Thyroid gland (tissue), 4 donors: ENCODE data around the gene FGR. TPM values are rescaled to one million over a fixed set of nuclear protein-coding genes. Genes with fewer than 3 reads are reported as not detected.
A peak's percentile ranks its signal among the peaks of the same experiment; 100 is the strongest.

Source experiments
- DNase-seq, 2 donors: peaks; one replicate each; pipeline ENCODE4 v3.0.0-alpha.2; 2019
- H3K27ac ChIP-seq, 3 donors: fragments of 200-600 bp; sonication (generic); 1 replicate in 2 of 3; 2 replicates in 1 of 3; pipeline ENCODE4 v1.5.1; 2016 to 2019; ENCODE audit warnings: mild to moderate bottlenecking in 1 of 3, moderate library complexity in 1 of 3
- H3K27me3 ChIP-seq: fragments of 200-600 bp; sonication (generic); one replicate; pipeline ENCODE4 v1.5.1; 2019
- H3K36me3 ChIP-seq, 2 donors: fragments of 200-600 bp; sonication (generic); one replicate each; pipeline ENCODE4 v1.5.1; 2016 to 2019
- H3K4me1 ChIP-seq, 2 donors: fragments of 200-600 bp; sonication (generic); one replicate each; pipeline ENCODE4 v1.5.1; 2017 to 2019
- H3K4me3 ChIP-seq, 3 donors: fragments of 200-600 bp; sonication (generic); replicated peaks in 1 of 3; 1 replicate in 2 of 3; 2 replicates in 1 of 3; pipeline ENCODE4 v1.5.1; 2016; ENCODE audit warnings: mild to moderate bottlenecking in 1 of 3
- H3K9me3 ChIP-seq: fragments of 200-600 bp; sonication (generic); one replicate; pipeline ENCODE4 v1.5.1; 2017
- POLR2A ChIP-seq, 2 donors: fragments of 450-650 bp; IDR thresholded peaks; one replicate each; pipeline ENCODE4 v1.6.1; 2017; ENCODE audit warnings: antibody characterized with exemption in 2 of 2, mild to moderate bottlenecking in 2 of 2, moderate library complexity in 1 of 2
- WGBS, 2 donors: methylation state at CpG; one replicate each; pipeline ENCODE4 v1.1.5; 2017; 5-methylcytosine and 5-hydroxymethylcytosine counted together
- intact Hi-C: fragments of 100-400 bp; cut with DNase I; formaldehyde crosslinking; loops from one replicate; pipeline ENCODE4 v1.15.1; 2023
- small RNA-seq: library from RNA; depleted of rRNA; stranded (forward); fragments of <200 nt; gene quantifications from one replicate; pipeline ENCODE3, GENCODE V24; 2016
- total RNA-seq, 4 donors: library from RNA; depleted of rRNA; stranded (reverse); fragments of >200 nt; gene quantifications; one replicate each; pipeline ENCODE4 v1.2.3, GENCODE V29; 2016
- TF ChIP-seq, protein P1 (sequence below), 6 experiments: fragments of 200-600 bp in 3 of 6; fragments of 450-650 bp in 3 of 6; sonication (generic) in 3 of 6; IDR thresholded peaks; one replicate each; pipeline ENCODE4 v1.5.1; 2016 to 2019; ENCODE audit warnings: antibody characterized with exemption in 6 of 6, mild to moderate bottlenecking in 2 of 6, inconsistent platforms in 1 of 6, moderate library complexity in 1 of 6

The FGR gene
- total RNA-seq, 4 donors from 2014 or later: 4.6 to 7.1 (median 6.4) TPM

DNA sequence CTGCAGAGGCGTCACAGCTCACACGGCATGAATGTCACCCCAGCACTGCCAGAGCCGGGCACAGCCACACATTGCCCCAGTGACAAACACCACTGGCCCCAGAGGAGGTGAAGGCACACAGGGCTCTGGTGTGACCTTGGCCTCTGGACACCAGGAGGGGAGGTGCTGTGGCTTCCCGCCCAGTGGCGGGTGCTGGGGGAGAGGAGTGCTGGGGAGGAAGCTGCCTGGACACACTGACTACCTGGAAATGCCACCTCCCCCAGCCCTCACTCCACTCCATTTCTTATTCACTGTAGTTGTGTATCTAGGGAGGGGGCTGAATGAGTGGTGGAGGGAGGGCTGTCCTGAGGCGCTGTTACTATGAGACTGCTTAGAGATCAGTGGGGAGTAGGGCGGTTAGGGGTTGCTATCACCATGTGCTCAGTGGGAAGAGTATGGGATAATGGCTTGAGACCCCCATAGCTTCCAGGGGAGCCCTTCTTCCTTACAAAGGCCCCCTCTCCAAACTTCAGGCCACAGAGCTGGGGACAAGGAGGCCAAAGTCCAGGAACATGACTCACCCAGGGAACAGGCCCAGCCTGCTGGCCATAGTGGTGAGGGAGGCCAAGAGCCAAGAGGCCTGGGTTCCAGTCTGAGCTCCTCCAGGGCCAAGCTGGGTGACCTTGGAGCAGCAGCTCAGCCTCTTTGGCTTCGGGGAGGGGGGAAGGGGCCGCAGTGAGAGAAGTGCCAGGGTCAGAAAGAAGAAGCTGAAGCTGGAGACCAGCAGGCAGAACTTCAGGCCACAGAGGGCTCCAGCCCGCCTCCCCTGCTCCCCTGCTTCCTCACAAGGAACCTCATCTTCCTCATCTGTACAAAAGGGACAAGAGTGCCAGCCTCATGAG, 71.2 kb downstream of the FGR start:
- H3K9me3 ChIP-seq: no peaks in the 10 kb centered on the region
- DNase-seq: peak; percentile 76 to 80
- no peak overlapping the region for H3K4me3 ChIP-seq
- H3K4me1 ChIP-seq: peaks cover 77 to 88% of the 10 kb centered on the region in 2 donors
- peak overlapping the region; percentile 61 to 91 (median 84) for H3K27ac ChIP-seq
- 37 to 46% methylated on average over 10 of the region's 10 CpGs for WGBS, 2 donors
- intact Hi-C loops: no loop called here
- H3K36me3 ChIP-seq: no peaks in the 10 kb centered on the region
- no peaks in the 10 kb centered on the region for H3K27me3 ChIP-seq
- TF ChIP-seq, protein P1, sequence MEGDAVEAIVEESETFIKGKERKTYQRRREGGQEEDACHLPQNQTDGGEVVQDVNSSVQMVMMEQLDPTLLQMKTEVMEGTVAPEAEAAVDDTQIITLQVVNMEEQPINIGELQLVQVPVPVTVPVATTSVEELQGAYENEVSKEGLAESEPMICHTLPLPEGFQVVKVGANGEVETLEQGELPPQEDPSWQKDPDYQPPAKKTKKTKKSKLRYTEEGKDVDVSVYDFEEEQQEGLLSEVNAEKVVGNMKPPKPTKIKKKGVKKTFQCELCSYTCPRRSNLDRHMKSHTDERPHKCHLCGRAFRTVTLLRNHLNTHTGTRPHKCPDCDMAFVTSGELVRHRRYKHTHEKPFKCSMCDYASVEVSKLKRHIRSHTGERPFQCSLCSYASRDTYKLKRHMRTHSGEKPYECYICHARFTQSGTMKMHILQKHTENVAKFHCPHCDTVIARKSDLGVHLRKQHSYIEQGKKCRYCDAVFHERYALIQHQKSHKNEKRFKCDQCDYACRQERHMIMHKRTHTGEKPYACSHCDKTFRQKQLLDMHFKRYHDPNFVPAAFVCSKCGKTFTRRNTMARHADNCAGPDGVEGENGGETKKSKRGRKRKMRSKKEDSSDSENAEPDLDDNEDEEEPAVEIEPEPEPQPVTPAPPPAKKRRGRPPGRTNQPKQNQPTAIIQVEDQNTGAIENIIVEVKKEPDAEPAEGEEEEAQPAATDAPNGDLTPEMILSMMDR (IDR thresholded peaks at IDR 0.05): no peak
- peak in 1 of 2 donors; percentile 19 for TF ChIP-seq POLR2A (IDR thresholded peaks at IDR 0.05)

DNA sequence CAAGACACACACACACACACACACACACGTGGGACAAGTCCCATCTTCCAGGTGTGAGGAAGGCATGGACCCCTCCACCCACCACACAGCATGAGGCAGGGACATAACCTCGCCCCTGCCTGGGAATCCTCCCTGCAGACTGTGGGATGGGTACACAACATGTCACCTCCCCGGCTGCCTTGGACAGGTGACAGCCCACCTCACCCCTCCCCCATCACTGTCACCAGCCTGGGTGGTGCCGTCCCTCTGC, 71.7 kb downstream of the FGR start:
- H3K27ac ChIP-seq: peak overlapping the region; percentile 61 to 91 (median 84)
- intact Hi-C loops: no loop called here
- H3K9me3 ChIP-seq: no peaks in the 10 kb centered on the region
- H3K27me3 ChIP-seq: no peaks in the 10 kb centered on the region
- peaks cover 77 to 84% of the 10 kb centered on the region in 2 donors for H3K4me1 ChIP-seq
- H3K36me3 ChIP-seq: peaks cover 0 to 3% of the 10 kb centered on the region in 2 donors
- WGBS, 2 donors: 13 to 59% methylated on average over 1 to 3 of the region's 4 CpGs
- no peak for TF ChIP-seq POLR2A (IDR thresholded peaks at IDR 0.05)
- TF ChIP-seq, protein P1 (IDR thresholded peaks at IDR 0.05): no peak
- DNase-seq: no peak
- no peak overlapping the region for H3K4me3 ChIP-seq

DNA sequence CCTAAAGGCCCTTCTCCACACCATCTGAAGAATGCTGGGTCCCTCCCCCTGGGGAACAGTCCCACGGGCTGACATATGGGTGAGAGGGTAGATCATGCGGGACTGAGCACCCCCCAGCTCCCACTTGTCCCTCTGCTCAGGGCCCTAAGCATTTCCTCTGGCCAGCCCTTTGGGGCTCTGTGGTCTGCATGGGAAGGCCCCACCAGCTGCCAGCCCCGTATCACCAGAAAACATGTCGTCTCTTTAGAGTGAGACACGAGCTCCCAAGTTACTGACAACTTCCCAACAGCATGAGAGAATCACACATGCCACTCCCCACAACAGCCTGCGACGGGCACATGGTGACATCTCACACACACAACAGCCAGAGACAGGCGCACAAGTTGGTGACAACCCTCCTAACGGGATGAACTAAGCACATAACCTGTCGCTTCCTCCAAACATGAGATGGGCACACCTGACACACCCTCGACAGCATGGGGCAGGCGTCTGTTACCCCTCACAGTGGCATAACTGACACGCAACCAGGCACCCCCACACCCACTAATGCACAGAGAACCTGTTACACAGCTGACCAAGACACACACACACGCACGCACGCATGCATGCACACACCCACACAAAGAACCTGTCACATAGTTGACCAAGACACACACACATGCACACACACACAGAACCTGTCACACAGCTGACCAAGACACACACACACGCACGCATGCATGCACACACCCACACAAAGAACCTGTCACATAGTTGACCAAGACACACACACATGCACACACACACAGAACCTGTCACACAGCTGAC, 72.2 kb downstream of the FGR start:
- no peak for DNase-seq
- Histone ChIP-seq H3K27me3 (no peaks in the 10 kb centered on the region), H3K9me3 (no peaks in the 10 kb centered on the region), H3K27ac (peak overlapping the region; percentile 64 to 91 (median 84)), H3K4me1 (peaks cover 73 to 84% of the 10 kb centered on the region in 2 donors), H3K36me3 (peaks cover 0 to 4% of the 10 kb centered on the region in 2 donors), H3K4me3 (no peak overlapping the region)
- TF ChIP-seq, protein P1 (IDR thresholded peaks at IDR 0.05): no peak
- no peak for TF ChIP-seq POLR2A (IDR thresholded peaks at IDR 0.05)
- 74 to 82% methylated on average over 11 to 18 of the region's 18 CpGs for WGBS, 2 donors
- intact Hi-C loops: no loop called here

Small RNAs within 50 kb of the gene (small RNA-seq; reads per million reads assigned to genes)
- 0.47 reads per million for gene AL031729.1
- gene RNU6-949P: not detected

Other genes starting within 250 kb of the FGR start
- 1 to 10 TPM in 1 of 4 donors, under 1 TPM in 3; 0.11 to 2.1 (median 0.60) TPM for gene GPR3, start 242.6 kb downstream of the FGR start, total RNA-seq
- 10 to 100 TPM; 38.3 to 47.7 (median 46.7) TPM for gene WASF2, start 145.0 kb downstream of the FGR start, total RNA-seq
- gene AHDC1, start 31.0 kb downstream of the FGR start, total RNA-seq: 10 to 100 TPM; 25.5 to 91.4 (median 47.8) TPM
- 100 to 1,000 TPM; 120 to 174 (median 150) TPM for gene IFI6, start 37.0 kb upstream of the FGR start, total RNA-seq
- 10 to 100 TPM; 23.7 to 32.6 (median 30.7) TPM for gene FAM76A, start 90.8 kb upstream of the FGR start, total RNA-seq
- 100 to 1,000 TPM; 169 to 265 (median 221) TPM for gene STX12, start 138.0 kb upstream of the FGR start, total RNA-seq
- gene PPP1R8, start 195.6 kb upstream of the FGR start, total RNA-seq: 10 to 100 TPM; 29.2 to 34.8 (median 33.1) TPM
- gene THEMIS2, start 237.4 kb upstream of the FGR start, total RNA-seq: 10 to 100 TPM; 20.1 to 36.0 (median 25.0) TPM